OCI-LY7 (cell line): ENCODE results near the gene FNDC3A.

Experiments used
- CTCF ChIP-seq: fragments of 200-600 bp; sonication (generic); conservative IDR thresholded peaks from 2 replicates; pipeline ENCODE4 v1.5.1; 2014; ENCODE audit warnings: mild to moderate bottlenecking, antibody characterized with exemption, low read length, moderate library complexity, mixed read lengths
- EZH2phosphoT487 ChIP-seq: fragments of 200-600 bp; sonication (generic); IDR thresholded peaks from 2 replicates; pipeline ENCODE4 v1.6.1; 2018; ENCODE audit warnings: low read depth, borderline replicate concordance, mild to moderate bottlenecking, mixed run types, antibody characterized with exemption, low read length, moderate library complexity, mixed read lengths

- TF ChIP-seq CTCF (no peak), EZH2phosphoT487 (no peak)
Observed at GRCh38 chr13:49055021-49055420, 79.3 kb downstream of the FNDC3A start.
